GM18498 (cell line): Measurements from ENCODE around the gene GGT5.
"Not testable (repeated sequence)": the region's sequence is repeated elsewhere in the genome, so short reads cannot be mapped to it uniquely, and the experiment has no call there.

Experiments used
- ATAC-seq: cut with Tn5 transposase; IDR thresholded peaks from one replicate; pipeline ENCODE4 v1.9.1; 2021; ENCODE audit warnings: mild to moderate bottlenecking, moderate library complexity; ENCODE audit not compliant: unreplicated experiment

GGT5 gene

DNA sequence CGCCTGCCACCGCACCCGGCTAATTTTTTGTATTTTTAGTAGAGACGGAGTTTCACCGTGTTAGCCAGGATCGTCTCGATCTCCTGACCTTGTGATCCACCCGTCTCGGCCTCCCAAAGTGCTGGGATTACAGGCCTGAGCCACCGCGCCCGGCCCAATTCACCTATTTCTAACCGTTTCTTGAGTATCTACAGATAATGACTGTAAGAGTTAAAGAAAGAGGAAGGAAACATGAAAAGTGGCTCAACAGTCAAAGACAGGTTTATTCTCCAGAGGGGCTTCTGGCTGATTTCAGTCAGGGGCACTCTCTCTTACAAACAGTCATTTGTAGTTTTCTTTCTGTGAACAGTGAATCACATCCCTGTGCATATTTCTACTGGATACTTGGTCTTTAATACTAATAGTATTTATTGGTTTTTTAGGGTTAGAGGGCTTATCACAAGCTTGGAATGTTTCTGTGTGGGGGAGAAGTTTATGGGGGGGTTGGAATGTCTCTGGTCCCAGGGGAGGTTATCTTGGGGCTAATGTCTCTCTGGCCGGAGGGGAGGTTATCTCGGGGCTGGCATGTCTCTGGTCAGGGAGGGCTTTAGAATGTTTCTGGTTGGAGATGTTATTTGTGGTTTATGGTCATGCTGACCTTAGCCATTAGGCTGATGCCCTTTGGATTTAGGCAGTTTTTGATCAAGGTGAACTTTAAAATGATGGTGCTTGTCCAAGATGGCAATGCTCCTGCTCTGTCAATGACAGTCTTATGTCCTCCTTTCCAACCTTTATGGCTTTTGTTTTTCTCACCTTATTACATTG lies 38.2 kb downstream of the GGT5 start:
- ATAC-seq = not testable (repeated sequence)

DNA sequence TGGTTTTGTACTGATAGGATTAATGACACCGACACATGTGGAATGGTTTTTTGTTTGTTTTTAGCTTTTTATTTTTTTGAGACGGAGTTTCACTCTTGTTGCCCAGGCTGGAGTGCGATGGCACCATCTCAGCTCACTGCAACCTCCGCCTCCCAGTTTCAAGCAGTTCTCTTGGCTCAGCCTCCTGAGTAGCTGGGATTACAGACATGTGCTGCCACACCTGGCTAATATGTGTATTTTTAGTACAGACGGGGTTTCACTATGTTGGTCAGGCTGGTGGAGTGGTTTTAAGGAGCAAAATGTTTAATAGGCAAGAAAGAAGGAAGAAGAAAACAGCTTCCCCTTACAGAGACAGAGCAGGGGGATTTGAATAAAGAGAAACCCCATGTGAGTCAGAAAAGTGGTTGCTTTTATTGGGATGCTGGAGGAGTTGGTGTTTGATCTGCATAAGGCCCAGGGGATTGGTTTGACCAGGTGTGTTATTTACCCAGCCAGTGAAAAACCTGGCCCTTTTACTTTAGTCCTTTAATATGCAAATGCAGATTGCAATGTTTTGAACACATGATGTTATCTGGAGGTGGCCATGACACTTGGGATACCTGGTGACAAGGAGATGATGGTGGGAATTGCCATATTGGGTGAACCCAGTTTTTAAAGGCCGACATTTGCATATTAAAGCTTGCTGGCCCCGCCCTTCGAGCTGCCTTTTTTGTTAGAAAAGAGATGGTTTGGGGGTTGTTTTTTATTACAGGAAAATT lies 39.3 kb downstream of the GGT5 start:
- ATAC-seq = no peak

DNA sequence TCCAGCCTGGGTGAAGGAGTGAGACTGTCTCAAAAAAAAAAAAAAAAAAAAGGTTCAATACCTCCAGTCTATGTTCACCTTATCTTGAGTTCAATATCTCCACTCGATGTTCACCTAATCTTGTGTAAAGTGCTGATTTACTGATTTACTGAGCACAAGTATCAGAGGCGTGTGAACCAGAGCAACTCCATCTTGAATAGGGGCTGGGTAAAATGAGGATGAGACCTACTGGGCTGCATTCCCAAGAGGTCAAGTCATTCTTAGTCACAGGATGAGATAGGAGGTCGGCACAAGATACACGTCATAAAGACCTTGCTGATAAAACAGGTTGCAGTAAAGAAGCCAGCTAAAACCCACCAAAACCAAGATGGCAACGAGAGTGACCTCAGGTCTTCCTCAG lies 41.0 kb downstream of the GGT5 start:
- not testable (repeated sequence) for ATAC-seq

DNA sequence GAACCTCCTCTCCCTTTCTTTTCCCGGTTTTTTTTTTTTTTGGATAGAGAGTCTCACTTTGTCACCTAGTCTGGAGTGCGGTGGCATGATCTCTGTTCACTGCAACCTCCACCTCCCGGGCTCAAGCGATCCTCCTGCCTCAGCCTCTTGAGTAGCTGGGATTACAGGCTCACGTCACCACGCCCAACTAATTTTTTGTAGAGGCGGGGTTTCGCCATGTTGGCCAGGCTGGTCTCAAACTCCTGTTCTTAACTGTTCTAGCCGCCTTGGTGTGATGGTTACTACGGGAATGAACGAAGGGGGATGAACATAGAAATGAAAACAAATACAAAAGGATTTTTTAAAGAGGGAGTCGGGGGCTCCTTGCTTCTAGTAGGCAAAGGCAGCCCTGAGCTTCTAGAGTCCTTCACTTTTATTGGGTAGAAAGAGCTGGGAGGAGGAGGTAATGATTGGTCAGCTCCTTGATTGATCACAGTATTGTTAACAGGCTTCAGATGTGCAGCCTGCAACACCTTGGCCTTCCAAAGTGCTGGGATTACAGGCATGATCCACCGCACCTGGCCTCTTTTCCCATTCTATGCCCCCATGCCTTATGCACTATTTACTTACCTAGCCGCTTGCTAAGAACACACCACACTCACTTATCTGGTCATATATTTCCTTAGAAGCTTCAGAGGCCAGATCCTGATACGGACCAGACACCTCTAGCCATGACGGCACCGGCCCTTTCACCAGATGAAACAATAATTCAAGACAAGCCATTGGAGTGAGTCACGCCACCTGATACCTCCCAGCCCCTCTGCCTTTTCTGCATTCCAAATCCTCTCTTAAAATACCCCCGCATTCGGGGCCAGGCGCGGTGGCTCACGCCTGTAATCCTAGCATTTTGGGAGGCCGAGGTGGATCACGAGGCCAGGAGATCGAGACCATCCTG lies 42.9 kb downstream of the GGT5 start:
- no peak for ATAC-seq

DNA sequence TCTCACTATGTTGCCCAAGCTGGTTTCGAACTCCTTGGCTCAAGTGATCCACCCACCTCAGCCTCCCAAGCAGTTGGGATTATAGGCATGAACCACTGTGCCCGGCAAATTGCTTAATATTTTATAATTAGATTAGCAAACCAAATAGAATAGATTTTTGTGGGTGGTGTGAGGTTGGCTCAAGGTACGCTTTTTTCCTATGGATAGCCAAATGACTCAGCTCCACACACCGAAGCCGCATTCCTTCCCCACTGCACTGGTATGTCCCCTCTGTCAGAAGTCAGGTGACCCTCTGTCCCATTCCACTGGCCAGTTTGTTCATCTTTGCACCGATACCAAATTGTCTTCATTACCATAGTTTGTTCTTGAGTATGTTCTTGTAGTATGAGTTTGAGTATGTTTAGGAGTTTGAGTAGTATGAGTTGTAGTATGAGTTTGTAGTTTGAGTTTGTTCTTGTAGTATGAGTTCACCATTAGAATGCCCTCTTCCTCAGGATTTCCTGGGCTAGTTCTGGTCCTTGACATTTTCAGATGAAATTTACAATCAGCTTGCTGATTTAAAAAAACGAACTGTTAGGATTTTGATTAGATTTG lies 44.2 kb downstream of the GGT5 start:
- no peak for ATAC-seq

DNA sequence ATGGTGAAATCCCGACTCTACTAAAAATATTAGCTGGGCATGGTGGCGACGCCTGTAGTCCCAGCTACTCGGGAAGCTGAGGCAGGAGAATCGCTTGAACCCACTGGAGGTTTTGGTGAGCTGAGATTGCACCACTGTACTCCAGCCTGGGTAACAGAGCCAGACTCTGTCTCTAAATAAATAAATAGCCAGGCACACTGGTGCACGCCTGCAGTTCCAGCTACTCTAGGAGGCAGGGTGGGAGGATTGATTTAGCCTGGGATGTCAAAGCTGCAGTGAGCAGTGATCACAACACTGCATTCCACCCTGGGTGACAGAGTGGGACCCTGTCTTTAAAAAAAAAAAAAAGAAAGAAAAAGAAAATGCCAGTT lies 46.2 kb downstream of the GGT5 start:
- no peak for ATAC-seq

DNA sequence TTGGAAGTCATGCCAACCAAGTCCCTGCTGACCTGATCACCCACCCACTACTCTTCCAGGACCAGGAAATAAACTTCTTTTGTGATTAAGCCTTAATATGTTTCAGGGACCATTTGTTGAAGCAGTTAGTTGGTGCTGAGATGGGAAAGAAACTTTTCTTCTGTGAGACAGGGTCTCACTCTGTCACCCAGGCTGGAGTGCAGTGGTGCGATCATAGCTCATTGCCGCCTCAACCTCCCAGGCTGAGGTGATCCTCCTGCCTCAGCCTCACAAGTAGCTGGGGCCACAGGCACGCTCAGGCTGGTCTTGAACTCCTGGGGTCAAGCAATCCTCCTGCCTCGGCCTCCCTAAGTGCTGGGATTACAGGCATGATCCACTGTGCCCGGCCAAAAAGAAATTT lies 53.0 kb downstream of the GGT5 start:
- no peak for ATAC-seq

DNA sequence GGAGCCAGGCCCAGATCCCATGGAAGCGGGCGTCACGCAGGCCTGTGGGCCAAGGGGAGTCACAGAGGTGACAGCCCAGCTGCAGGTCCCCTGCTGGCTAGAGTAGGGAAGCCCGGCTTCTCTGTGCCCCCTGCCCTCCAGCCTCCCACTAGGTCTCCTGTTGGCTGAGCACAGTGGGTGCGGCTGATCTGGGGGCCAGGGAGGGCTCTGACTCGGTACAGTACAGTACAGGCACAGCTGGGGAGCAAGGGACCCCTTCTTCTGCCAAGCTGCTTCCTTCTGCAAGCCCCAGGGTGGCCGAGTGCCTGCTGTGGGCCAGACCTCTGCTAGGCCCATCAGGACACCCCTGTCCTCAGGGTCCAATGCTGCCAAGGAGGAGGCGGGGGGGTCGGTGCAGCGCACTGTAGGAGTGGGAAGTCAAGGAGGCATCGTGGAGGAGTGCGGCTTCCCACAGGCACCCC lies 53.5 kb downstream of the GGT5 start:
- ATAC-seq = no peak

DNA sequence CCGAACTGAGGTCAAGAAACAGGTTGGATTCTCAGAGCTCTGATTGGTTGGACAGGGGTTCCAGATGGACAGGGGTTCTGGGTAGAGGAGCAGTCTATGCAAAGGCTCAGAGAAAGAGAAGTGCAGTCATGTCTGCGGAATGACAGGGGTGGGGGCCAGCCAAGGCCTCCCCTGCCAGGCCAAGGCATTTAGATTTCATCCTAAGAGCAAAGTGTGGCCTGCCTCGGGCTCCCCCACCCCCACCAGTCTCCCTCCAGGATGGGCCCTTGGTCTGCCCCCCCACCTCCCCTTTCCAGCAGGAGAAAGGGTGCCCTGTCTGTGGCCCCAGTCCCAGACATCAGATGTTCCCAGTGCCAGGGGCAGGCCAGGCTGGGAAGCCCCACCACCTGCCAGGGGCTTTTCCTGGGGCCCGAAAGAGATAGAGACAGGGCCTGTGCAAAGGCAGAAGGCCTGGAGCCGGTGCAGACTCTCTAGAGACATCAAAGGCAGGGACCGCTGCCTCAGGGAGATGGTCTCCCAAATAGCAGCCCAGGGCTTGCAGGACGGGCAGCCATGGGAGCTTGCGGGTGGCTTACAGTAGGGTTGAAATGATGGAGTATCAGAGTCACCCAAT lies 54.2 kb downstream of the GGT5 start:
- no peak for ATAC-seq

DNA sequence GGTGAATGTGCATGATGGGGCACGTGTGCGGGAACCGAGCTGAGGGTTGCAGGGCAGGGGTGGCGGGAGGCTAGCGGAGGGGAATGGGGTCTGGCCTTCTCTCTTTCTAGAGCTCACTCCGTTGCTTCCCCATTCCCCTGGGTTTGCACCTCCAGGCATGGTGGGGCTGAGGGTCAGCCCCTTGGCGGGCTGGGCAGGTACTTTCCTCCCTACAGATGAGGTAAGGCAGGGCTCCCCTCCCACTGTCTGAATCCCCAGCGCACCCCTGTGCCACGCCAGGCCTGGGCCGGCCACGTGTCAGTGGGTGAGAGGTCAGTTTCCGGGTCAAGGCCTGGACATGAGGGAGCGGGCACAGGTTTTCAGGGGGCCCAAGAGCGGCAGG lies 54.7 kb downstream of the GGT5 start:
- ATAC-seq = no peak

DNA sequence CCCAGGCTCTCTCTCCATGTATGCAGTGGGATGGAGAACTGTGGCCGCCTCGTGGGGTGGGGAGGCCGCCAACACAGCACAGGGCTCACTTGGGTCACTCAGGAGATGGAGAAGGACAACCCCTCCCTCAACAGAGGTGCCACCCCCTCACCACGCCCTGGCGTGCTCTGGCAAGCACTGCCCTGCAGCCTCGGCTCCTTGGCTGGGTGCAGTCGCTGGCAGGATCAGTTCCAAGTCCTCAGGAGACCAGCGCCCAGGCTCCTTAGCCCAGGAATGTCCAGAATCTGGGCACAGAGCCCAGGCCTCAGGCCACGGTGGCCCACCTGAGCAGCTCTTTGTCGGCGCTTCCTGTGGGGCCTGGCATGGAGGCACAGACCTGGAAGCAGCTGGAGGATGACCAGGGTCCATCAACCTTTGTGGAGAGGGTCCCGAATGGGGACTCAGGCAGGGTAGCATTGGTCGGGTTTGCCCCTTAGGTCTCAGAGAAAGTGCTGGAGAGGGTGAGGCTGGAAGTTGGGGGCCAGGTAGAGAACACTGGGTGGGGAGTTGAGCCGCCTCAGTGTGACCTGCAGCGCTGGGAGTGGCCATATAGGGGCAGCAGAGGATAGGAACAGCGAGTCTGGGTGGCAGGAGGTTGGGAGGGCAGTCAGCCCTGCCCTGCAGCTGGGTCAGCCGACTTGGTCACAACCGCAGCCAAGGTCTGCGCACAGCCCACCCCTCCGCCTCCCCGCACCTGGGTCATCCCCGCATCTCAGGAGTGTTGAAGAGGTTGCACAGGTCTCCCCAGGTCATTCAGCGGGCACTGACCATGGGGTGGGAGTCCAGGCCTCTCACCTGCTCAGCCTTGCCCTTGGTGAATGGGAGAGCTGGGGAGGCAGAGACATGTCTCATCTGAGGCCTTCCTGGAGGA lies 55.4 kb downstream of the GGT5 start:
- no peak for ATAC-seq

DNA sequence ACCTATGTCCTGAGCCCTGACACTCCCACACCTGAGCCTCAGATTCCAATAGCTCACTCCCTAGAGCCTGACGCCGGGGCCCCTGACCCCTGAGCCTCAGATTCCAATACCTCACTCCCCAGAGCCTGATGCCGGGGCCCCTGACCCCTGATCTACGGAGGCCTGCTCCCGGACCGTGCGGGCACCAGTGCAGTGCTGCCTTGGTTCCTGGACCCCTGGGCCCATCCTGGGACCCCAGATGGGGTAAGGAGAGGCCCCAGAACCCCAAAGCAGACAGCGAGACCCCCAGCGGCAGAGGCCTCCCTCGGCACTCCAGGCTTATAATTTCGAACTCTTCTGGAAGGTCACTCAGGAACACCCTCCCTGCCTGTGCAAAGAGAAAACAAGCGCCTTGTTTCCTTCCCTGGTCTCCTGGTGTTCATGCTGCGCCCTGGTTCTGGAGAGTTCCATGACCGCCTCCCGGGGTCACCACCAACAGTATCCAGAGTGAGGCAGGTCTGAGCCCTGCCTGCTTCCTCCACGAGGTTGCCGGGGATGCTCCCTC lies 56.1 kb downstream of the GGT5 start:
- no peak for ATAC-seq

DNA sequence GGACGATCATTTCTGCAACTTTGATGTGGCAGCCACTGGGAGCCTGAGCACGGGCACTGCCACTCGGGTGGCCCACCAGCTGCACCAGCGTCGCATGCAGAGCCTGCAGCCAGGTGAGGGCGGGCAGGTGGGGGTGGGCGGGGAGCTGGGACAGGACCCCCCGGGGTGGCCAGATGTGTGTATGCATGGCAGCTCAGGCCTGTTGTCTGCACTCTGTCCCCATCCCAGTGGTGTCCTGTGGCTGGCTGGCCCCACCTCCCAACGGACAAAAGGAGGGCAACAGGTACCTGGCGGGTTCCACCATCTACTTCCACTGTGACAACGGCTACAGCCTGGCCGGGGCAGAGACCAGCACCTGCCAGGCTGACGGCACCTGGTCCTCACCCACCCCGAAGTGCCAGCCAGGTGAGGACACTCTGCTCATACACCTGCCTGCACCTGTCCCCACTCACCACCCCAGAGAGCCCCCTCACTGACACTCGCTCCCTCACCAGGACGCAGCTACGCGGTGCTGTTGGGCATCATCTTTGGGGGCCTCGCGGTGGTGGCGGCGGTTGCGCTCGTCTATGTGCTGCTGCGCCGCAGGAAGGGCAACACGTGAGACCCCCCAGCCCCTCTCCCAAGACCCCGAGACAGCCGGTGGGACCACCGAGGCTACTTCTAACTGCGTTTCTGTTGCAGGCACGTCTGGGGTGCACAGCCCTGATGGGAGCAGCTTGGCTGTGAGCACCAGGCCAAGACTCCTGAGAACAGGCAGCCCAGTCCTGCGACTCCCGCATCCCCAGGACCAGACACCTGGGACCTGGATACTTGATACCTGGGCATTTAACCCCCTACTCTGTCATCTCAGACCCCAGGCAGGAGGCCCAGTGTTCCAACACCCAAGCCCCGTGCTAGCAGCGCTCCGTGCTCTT lies 56.9 kb downstream of the GGT5 start:
- no peak for ATAC-seq

DNA sequence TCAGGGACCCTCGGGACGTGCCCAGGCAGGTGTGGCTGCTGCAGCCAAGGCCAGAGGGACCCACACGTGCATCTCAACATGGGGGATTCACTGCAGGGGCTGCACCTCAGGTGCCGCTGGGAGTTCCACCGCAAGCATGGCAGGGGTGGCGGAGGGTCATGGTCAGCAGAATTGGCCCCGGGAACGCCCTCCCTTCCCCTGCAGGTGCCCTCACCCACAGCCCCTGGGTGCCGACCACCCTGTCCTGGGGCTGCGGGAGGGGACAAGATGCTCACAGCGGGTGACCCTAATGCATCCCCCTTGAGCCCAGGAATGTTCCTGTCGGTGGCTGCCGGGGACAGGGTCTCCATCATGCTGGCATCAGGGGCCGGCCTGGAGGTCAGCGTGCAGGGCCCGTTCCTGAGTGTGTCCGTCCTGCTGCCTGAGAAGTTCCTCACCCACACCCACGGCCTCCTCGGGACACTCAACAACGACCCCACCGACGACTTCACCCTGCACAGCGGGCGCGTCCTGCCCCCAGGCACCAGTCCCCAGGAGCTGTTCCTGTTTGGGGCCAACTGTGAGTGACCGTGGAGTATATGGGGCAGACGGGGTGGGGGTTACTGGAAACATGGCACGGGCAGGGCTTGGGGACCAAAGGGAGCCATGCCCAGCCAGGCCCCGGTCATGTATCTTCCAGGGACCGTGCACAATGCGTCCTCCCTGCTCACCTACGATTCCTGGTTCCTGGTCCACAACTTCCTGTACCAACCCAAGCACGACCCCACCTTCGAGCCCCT lies 57.8 kb downstream of the GGT5 start:
- no peak for ATAC-seq

DNA sequence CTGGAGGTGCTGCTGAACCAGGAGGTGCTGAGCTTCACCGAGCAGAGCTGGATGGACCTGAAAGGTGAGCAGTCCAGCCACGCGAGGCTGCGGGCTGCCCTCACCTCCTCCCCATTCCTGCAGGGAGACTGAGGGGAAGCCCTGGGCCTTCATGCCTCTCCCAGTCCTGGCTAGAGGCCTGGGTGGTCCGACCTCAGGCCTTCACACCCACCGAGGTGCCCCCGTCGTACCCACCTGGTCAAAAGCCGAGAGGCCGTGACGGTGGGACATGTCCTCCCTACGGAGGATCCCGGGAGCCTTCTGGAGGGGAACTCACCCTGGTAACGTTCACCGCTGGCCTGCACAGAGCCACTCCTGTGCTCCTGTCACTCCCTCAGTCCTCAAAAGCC lies 58.5 kb downstream of the GGT5 start:
- no peak for ATAC-seq

DNA sequence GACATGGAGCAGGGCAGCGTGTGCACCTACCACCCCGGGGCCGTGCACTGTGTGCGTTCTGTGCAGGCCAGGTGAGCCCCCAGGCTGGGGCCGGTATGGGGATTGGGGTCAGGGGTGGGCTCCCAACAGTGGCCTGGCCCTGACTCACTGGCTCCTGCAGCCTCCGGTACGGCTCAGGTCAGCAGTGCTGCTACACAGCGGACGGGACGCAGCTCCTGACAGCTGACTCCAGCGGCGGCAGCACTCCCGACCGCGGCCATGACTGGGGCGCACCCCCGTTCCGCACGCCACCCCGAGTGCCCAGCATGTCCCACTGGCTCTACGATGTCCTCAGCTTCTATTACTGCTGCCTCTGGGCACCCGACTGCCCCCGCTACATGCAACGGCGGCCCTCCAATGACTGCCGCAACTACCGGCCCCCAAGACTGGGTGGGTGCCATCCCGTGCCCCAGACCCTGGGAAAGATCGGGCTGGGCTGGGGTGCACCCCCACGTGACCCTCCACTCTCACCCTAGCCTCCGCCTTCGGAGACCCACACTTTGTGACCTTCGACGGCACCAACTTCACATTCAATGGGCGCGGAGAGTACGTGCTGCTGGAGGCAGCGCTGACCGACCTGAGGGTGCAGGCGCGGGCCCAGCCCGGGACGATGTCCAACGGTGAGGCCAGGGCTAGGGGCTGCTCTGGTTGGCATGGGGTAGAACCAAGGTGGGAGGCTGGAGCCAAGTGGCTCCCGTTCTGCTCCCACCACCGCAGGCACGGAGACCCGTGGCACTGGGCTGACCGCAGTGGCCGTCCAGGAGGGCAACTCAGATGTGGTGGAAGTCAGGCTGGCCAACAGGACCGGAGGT lies 59.2 kb downstream of the GGT5 start:
- ATAC-seq = no peak
